Measurements from ENCODE around the gene FAXC. TPM values are rescaled to one million over a fixed set of nuclear protein-coding genes. Genes with fewer than 3 reads are reported as not detected.

The FAXC gene
- total and polyA plus RNA-seq, 2 donors (not counting 3 experiments of a cell fraction or from before 2014, with no cell fraction given): 3.4 to 3.6 TPM

- BruUV-seq (replicated peaks): no TSS peak
- DNase-seq (ENCODE audit: low read depth, low spot score): no peak
- Histone ChIP-seq H2AFZ (ENCODE audit: low read depth, low read length) (no peak overlapping the region), H3K4me3 (replicated peaks in 1 of 3; ENCODE audit: insufficient read depth in 1 of 3, low read depth in 1 of 3, low read length in 3 of 3) (no peak overlapping the region), H3K9me1 (replicated peaks; ENCODE audit: control insufficient read depth, extremely low read depth, insufficient read depth, low read length) (no peaks in the 10 kb centered on the region), H3K27me3 (ENCODE audit: control insufficient read depth in 2 of 2, insufficient read depth in 2 of 2, low read length in 2 of 2) (no peaks in the 10 kb centered on the region), H3K9me3 (replicated peaks; ENCODE audit: control insufficient read depth, insufficient read depth, low read length) (no peaks in the 10 kb centered on the region), H3K9ac (replicated peaks; ENCODE audit: extremely low read depth, insufficient read depth, low read length) (no peak overlapping the region), H4K20me1 (replicated peaks; ENCODE audit: control insufficient read depth, extremely low read depth, insufficient read depth, low read length) (no peaks in the 10 kb centered on the region), H3K79me2 (ENCODE audit: control insufficient read depth, insufficient read depth, low read length) (no peaks in the 10 kb centered on the region), H3K27ac (ENCODE audit: insufficient read depth, low read depth, low read length) (no peak overlapping the region), H3K4me2 (ENCODE audit: insufficient read depth, low read length) (no peak overlapping the region), H3K36me3 (ENCODE audit: control insufficient read depth in 2 of 2, extremely low read depth in 1 of 2, insufficient read depth in 2 of 2, low read length in 2 of 2) (no peaks in the 10 kb centered on the region), H3K4me1 (ENCODE audit: control insufficient read depth, extremely low read depth, insufficient read depth, low read length) (no peaks in the 10 kb centered on the region)
- CTCF ChIA-PET: interaction anchor here (1.2 kb wide), 1 partner anchor 59 kb away, joined by 4 read pairs; no protein-coding TSS in a partner anchor
- TF ChIP-seq MAX (IDR thresholded peaks at IDR 0.05; ENCODE audit: insufficient read depth, insufficient read length) (no peak), FOS (IDR thresholded peaks at IDR 0.05; ENCODE audit: borderline replicate concordance, insufficient read depth, low read length) (no peak), EZH2 (IDR thresholded peaks at IDR 0.05; ENCODE audit: borderline replicate concordance, low read depth, low read length, severe bottlenecking) (no peak), POLR2A (IDR thresholded peaks at IDR 0.05; ENCODE audit: low read depth, low read length) (no peak), JUN (IDR thresholded peaks at IDR 0.05; ENCODE audit: borderline replicate concordance, insufficient read depth, insufficient read length, low read depth) (no peak), POLR2AphosphoS5 (IDR thresholded peaks at IDR 0.05; ENCODE audit: insufficient read depth, low read depth, low read length) (no peak)
- TF ChIP-seq, protein P1, sequence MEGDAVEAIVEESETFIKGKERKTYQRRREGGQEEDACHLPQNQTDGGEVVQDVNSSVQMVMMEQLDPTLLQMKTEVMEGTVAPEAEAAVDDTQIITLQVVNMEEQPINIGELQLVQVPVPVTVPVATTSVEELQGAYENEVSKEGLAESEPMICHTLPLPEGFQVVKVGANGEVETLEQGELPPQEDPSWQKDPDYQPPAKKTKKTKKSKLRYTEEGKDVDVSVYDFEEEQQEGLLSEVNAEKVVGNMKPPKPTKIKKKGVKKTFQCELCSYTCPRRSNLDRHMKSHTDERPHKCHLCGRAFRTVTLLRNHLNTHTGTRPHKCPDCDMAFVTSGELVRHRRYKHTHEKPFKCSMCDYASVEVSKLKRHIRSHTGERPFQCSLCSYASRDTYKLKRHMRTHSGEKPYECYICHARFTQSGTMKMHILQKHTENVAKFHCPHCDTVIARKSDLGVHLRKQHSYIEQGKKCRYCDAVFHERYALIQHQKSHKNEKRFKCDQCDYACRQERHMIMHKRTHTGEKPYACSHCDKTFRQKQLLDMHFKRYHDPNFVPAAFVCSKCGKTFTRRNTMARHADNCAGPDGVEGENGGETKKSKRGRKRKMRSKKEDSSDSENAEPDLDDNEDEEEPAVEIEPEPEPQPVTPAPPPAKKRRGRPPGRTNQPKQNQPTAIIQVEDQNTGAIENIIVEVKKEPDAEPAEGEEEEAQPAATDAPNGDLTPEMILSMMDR (IDR thresholded peaks at IDR 0.05; ENCODE audit: extremely low read depth in 1 of 2, insufficient read depth in 1 of 2, low read depth in 1 of 2, low read length in 2 of 2): no peak
- no peak for FAIRE-seq
- intact Hi-C loops (cut with micrococcal nuclease) (no loop called here), dilution Hi-C loops (cut with MboI; ENCODE audit: extremely low pct_ligation_motif_present, low sequenced_read_pairs) (no loop called here)
- POLR2A ChIA-PET: no interaction called here
Measured at GRCh38 chr6:99270826-99271225, 78.6 kb downstream of the FAXC start.

Data from endothelial cell of umbilical vein (primary cell).